Kidney glomerular epithelial cell (primary cell): ENCODE data around the gene LCAT.

Source experiments
- DNase-seq: peaks from one replicate; lab custom pipeline; 2025; lab: John Stamatoyannopoulos, UW

Gene LCAT

GRCh38 chr16:67909056-67909742 lies 34.7 kb downstream of the LCAT start:
- DNase-seq: no peak

- no peak for DNase-seq
Observed at GRCh38 chr16:67907397-67908180, 36.3 kb downstream of the LCAT start.

GRCh38 chr16:67902831-67903230 lies 41.1 kb downstream of the LCAT start:
- no peak for DNase-seq

- DNase-seq: no peak
Observed at GRCh38 chr16:67901734-67902133, 42.2 kb downstream of the LCAT start.

GRCh38 chr16:67897231-67897630 lies 46.7 kb downstream of the LCAT start:
- DNase-seq: peak; percentile 2

GRCh38 chr16:67893743-67894399 lies 50.0 kb downstream of the LCAT start:
- peak; percentile 32 for DNase-seq

- peak; percentile 95 for DNase-seq
Observed at GRCh38 chr16:67892899-67893742, 50.8 kb downstream of the LCAT start, which contains the start of gene PSKH1. Gene PSKH1, plus strand, starts transcription at chr16:67893254. Its CDS starts 15,496 bp downstream, at chr16:67908750.

GRCh38 chr16:67892375-67892774 lies 51.5 kb downstream of the LCAT start:
- DNase-seq: no peak
